OCI-LY1 (cell line): ENCODE results near the gene ADGRV1.

Experiments used
- H2AFZ ChIP-seq: fragments of 200-600 bp; sonication (generic), shearing (Covaris generic); 2 replicates; pipeline ENCODE4 v1.6.0; 2014; ENCODE audit warnings: antibody characterized with exemption, mild to moderate bottlenecking, low read length
- H3F3A ChIP-seq: fragments of 200-600 bp; sonication (generic), shearing (Covaris generic); 2 replicates; pipeline ENCODE4 v1.6.0; 2014; ENCODE audit warnings: mild to moderate bottlenecking, antibody characterized with exemption, low read length, moderate library complexity; ENCODE audit not compliant: insufficient read depth
- H3K27ac ChIP-seq: fragments of 200-600 bp; sonication (generic); 2 replicates; pipeline ENCODE4 v1.5.1; 2014; ENCODE audit warnings: low read length, mixed run types, mild to moderate bottlenecking, low read depth; ENCODE audit not compliant: poor library complexity, severe bottlenecking
- H3K27me3 ChIP-seq: fragments of 200-600 bp; sonication (generic); 2 replicates; pipeline ENCODE4 v1.6.0; 2014; ENCODE audit warnings: antibody characterized with exemption, mild to moderate bottlenecking, low read length, moderate library complexity; ENCODE audit not compliant: insufficient read depth
- H3K36me3 ChIP-seq: fragments of 200-600 bp; sonication (generic); 2 replicates; pipeline ENCODE4 v1.6.1; 2014; ENCODE audit warnings: mild to moderate bottlenecking, antibody characterized with exemption, low read length, moderate library complexity, mixed read lengths; ENCODE audit not compliant: insufficient read depth
- H3K4me1 ChIP-seq: fragments of 200-600 bp; sonication (generic); 2 replicates; pipeline ENCODE4 v1.5.1; 2014; ENCODE audit warnings: mild to moderate bottlenecking, low read length, moderate library complexity; ENCODE audit not compliant: insufficient read depth, severe bottlenecking
- H3K4me2 ChIP-seq: fragments of 200-600 bp; sonication (generic), shearing (Covaris generic); 2 replicates; pipeline ENCODE4 v1.6.1; 2014; ENCODE audit warnings: low read length
- H3K4me3 ChIP-seq: fragments of 200-600 bp; sonication (generic); 2 replicates; pipeline ENCODE4 v1.5.1; 2014; ENCODE audit warnings: low read length, low read depth, mild to moderate bottlenecking, mixed read lengths; ENCODE audit not compliant: poor library complexity, severe bottlenecking
- H3K79me2 ChIP-seq: fragments of 200-600 bp; shearing (Covaris generic); 2 replicates; pipeline ENCODE4 v1.6.1; 2016; ENCODE audit warnings: mixed run types, low read length, mixed read lengths; ENCODE audit not compliant: insufficient read depth
- H3K9ac ChIP-seq: fragments of 200-600 bp; sonication (generic), shearing (Covaris generic); 2 replicates; pipeline ENCODE4 v1.6.1; 2014; ENCODE audit warnings: mild to moderate bottlenecking, low read length, mixed read lengths
- H3K9me2 ChIP-seq: fragments of 200-600 bp; sonication (generic), shearing (Covaris generic); 2 replicates; pipeline ENCODE4 v1.6.1; 2014; ENCODE audit warnings: low read depth, mild to moderate bottlenecking, low read length, mixed read lengths
- H3K9me3 ChIP-seq: fragments of 200-600 bp; shearing (Covaris generic); 2 replicates; pipeline ENCODE4 v1.6.1; 2014; ENCODE audit warnings: low read length, mixed read lengths
- H4K20me1 ChIP-seq: fragments of 200-600 bp; sonication (generic), shearing (Covaris generic); 2 replicates; pipeline ENCODE4 v1.6.0; 2016; ENCODE audit warnings: mild to moderate bottlenecking, low read length; ENCODE audit not compliant: insufficient read depth
- CTCF ChIP-seq: fragments of 200-600 bp; sonication (generic), shearing (Covaris generic); IDR thresholded peaks from 2 replicates; pipeline ENCODE4 v1.5.1; 2017; ENCODE audit warnings: mild to moderate bottlenecking, antibody characterized with exemption, low read length, moderate library complexity, mixed read lengths
- EZH2 ChIP-seq: fragments of 200-600 bp; sonication (generic), shearing (Covaris generic); IDR thresholded peaks from 2 replicates; pipeline ENCODE4 v1.8.0; 2017; ENCODE audit warnings: borderline replicate concordance, mixed run types, mild to moderate bottlenecking, antibody characterized with exemption, low read length, moderate library complexity, mixed read lengths

The ADGRV1 gene

GRCh38 chr5:91164424-91164823, 605.8 kb downstream of the ADGRV1 start:
- no peak overlapping the region for H3K27ac ChIP-seq
- no peaks in the 10 kb centered on the region for H3K79me2 ChIP-seq
- H3F3A ChIP-seq = no peaks in the 10 kb centered on the region

GRCh38 chr5:91166059-91166807, 607.6 kb downstream of the ADGRV1 start:
- Histone ChIP-seq H3K9ac (no peak overlapping the region), H3K4me3 (no peak overlapping the region), H3K79me2 (no peaks in the 10 kb centered on the region), H3K27ac (no peak overlapping the region), H4K20me1 (no peaks in the 10 kb centered on the region), H3K27me3 (no peaks in the 10 kb centered on the region), H2AFZ (no peak overlapping the region), H3K4me1 (no peaks in the 10 kb centered on the region), H3K36me3 (no peaks in the 10 kb centered on the region), H3K9me2 (no peaks in the 10 kb centered on the region), H3K4me2 (no peak overlapping the region), H3F3A (no peaks in the 10 kb centered on the region), H3K9me3 (no peaks in the 10 kb centered on the region)
- TF ChIP-seq CTCF = no peak
- no peak for TF ChIP-seq EZH2

More at GRCh38 chr5:91164424-91164823, 605.8 kb downstream of the ADGRV1 start:
- Histone ChIP-seq H2AFZ (no peak overlapping the region), H3K4me1 (no peaks in the 10 kb centered on the region), H3K4me3 (no peak overlapping the region), H3K9ac (no peak overlapping the region), H3K27me3 (no peaks in the 10 kb centered on the region), H3K9me2 (no peaks in the 10 kb centered on the region), H4K20me1 (no peaks in the 10 kb centered on the region), H3K4me2 (no peak overlapping the region), H3K9me3 (no peaks in the 10 kb centered on the region), H3K36me3 (no peaks in the 10 kb centered on the region)
- no peak for TF ChIP-seq CTCF

- Histone ChIP-seq H2AFZ (no peak overlapping the region), H3K4me3 (no peak overlapping the region), H3K79me2 (no peaks in the 10 kb centered on the region), H3K9ac (no peak overlapping the region), H3K9me3 (no peaks in the 10 kb centered on the region), H3K9me2 (no peaks in the 10 kb centered on the region), H3K36me3 (no peaks in the 10 kb centered on the region), H3K27ac (no peak overlapping the region), H3K4me1 (no peaks in the 10 kb centered on the region), H3K27me3 (no peaks in the 10 kb centered on the region), H4K20me1 (no peaks in the 10 kb centered on the region), H3F3A (no peaks in the 10 kb centered on the region), H3K4me2 (no peak overlapping the region)
- no peak for TF ChIP-seq CTCF
- no peak for TF ChIP-seq EZH2
Observed at GRCh38 chr5:91168859-91169258, 610.3 kb downstream of the ADGRV1 start.
